Keratinocyte (primary cell): Measurements from ENCODE around the gene LMOD1.

Experiments
- EZH2 ChIP-seq: IDR thresholded peaks from one replicate; pipeline ENCODE4 v1.6.1; 2012; ENCODE audit warnings: inconsistent platforms, mild to moderate bottlenecking, low read length, moderate library complexity
- TF ChIP-seq, protein P1 (sequence below), 3 experiments: IDR thresholded peaks in 1 of 3; conservative IDR thresholded peaks in 1 of 3; optimal IDR thresholded peaks in 1 of 3; 2 replicates in 2 of 3; 3 replicates in 1 of 3; pipeline versions ENCODE3 to v1.5.1; 2011; ENCODE audit warnings: low read length in 3 of 3, mild to moderate bottlenecking in 3 of 3, moderate library complexity in 2 of 3, control low read depth in 1 of 3, inconsistent platforms in 1 of 3; ENCODE audit not compliant: insufficient read depth in 2 of 3; ENCODE audit errors: extremely low read depth in 1 of 3

DNA sequence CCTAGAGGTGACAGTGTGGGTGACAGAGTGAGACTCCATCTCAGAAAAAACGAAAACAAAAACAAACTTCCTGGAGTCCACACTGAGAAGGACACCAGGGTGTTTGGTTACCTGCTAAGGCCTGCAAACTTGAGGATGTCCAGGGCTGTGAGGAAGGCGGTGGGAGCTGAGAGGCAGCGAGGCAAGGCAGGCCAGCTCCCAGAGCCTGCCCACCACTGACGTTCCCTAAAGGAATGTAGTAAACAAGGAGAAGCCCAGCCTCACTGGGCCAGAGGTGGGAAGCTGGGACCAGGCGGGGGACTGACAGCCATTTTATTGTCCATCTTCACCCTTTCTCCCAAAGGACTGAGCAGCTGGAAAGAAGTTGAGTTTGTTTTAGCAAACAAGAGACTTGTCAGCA, 33.5 kb downstream of the LMOD1 start:
- TF ChIP-seq EZH2 = no peak
- TF ChIP-seq, protein P1, sequence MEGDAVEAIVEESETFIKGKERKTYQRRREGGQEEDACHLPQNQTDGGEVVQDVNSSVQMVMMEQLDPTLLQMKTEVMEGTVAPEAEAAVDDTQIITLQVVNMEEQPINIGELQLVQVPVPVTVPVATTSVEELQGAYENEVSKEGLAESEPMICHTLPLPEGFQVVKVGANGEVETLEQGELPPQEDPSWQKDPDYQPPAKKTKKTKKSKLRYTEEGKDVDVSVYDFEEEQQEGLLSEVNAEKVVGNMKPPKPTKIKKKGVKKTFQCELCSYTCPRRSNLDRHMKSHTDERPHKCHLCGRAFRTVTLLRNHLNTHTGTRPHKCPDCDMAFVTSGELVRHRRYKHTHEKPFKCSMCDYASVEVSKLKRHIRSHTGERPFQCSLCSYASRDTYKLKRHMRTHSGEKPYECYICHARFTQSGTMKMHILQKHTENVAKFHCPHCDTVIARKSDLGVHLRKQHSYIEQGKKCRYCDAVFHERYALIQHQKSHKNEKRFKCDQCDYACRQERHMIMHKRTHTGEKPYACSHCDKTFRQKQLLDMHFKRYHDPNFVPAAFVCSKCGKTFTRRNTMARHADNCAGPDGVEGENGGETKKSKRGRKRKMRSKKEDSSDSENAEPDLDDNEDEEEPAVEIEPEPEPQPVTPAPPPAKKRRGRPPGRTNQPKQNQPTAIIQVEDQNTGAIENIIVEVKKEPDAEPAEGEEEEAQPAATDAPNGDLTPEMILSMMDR (optimal IDR thresholded peaks at IDR 0.05 in 1 of 3, IDR thresholded peaks at IDR 0.05 in 1 of 3, conservative IDR thresholded peaks at IDR 0.05 in 1 of 3; ENCODE audit: extremely low read depth in 1 of 3, insufficient read depth in 2 of 3, low read length in 3 of 3) = no peak
